Measurements from ENCODE around the gene WWOX. TPM values are rescaled to one million over a fixed set of nuclear protein-coding genes. Genes with fewer than 3 reads are reported as not detected.

The WWOX gene
- total and polyA plus RNA-seq, 4 donors: 5.4 to 61.5 (median 18.4) TPM

DNA sequence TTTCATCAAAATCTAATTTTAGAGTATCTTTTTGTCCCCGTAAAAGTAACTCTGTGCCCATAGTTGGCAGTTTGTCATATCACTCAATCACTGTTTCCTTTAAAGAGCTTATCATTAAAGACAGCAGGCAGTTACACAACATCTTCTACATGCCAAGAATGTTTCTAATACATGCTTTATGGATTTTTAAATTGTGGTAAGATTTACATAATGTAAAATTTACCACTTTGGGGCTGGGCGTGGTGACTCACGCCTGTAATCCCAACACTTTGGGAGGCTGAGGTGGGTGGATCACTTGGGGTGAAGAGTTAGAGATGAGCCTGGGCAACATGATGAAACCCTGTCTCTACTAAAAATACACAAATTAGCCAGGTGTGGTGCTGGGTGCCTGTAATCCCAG lies 687.2 kb downstream of the WWOX start:
- H3K9ac ChIP-seq (ENCODE audit: insufficient read depth in 1 of 2, low read length in 2 of 2): no peak overlapping the region
- H3K36me3 ChIP-seq (ENCODE audit: control insufficient read depth in 4 of 4, insufficient read depth in 4 of 4, low read length in 4 of 4): no peaks in the 10 kb centered on the region
- no peaks in the 10 kb centered on the region for H3K27me3 ChIP-seq (ENCODE audit: control insufficient read depth in 3 of 3, insufficient read depth in 3 of 3, low read length in 2 of 3)
- WGBS, 2 donors: 35 to 40% methylated on average over 3 of the region's 3 CpGs
- H3K9me3 ChIP-seq (ENCODE audit: control insufficient read depth in 4 of 4, insufficient read depth in 3 of 4, low read length in 3 of 4): no peaks in the 10 kb centered on the region
- no peak for ATAC-seq (ENCODE audit: insufficient read depth, low FRiP score)
- no peak overlapping the region for H3K4me3 ChIP-seq
- no peak for DNase-seq
- H3K27ac ChIP-seq (ENCODE audit: low read depth in 1 of 2, low read length in 1 of 2): no peak overlapping the region
- no peak for TF ChIP-seq CTCF (IDR thresholded peaks at IDR 0.05; ENCODE audit: control extremely low read depth, extremely low read depth)
- H3K4me1 ChIP-seq (ENCODE audit: control insufficient read depth in 5 of 5, insufficient read depth in 5 of 5, low read length in 5 of 5): peaks cover 0 to 13% (median 0%) of the 10 kb centered on the region in 5 donors

DNA sequence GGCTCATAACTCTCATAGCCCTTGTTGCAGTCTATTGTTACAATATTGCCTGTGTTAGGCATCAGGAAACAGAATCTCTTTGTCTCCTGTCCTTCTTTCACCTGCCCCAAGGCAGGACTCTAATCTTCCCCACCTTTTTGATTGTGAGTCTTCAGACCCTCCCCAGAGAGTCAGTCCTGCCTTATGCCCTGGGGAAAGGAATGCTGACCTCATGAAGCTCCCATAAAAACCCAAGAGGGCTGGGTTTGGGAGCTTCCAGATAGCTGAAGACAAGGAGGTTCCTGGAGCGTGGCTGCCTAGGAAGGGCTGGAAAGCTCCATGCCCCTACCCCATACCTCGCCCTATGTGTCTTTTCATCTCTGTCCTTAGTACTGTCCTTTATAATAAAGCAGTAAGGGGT lies 688.8 kb downstream of the WWOX start:
- no peak overlapping the region for H3K4me3 ChIP-seq
- no peak for TF ChIP-seq CTCF (IDR thresholded peaks at IDR 0.05; ENCODE audit: control extremely low read depth, extremely low read depth)
- 98 to 99% methylated on average over 2 of the region's 2 CpGs for WGBS, 2 donors

DNA sequence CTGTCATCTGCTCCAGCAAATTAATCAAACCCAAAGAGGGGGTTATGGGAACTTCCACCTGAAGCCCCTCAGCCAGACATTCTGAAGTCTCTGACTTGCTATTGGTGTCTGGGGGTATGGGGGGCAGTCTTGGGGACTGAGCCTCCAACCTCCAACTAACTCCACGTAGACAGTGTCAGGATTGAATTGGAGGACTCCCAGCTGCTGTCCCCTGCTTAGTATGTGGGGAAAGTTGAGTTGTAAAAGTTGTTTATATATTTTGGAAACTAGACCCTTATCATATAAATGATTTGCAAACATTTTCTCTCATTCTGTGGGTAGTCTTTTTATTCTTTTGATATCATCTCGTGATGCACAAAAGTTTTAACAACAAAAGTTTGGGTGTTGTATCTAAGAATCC lies 689.2 kb downstream of the WWOX start:
- no peak for TF ChIP-seq CTCF (IDR thresholded peaks at IDR 0.05; ENCODE audit: control extremely low read depth, extremely low read depth)
- H3K27me3 ChIP-seq (ENCODE audit: control insufficient read depth in 3 of 3, insufficient read depth in 3 of 3, low read length in 2 of 3): no peaks in the 10 kb centered on the region
- H3K4me1 ChIP-seq (ENCODE audit: control insufficient read depth in 5 of 5, insufficient read depth in 5 of 5, low read length in 5 of 5): peaks cover 0 to 13% (median 0%) of the 10 kb centered on the region in 5 donors
- DNase-seq (peak; percentile 31 to 71 (median 49)), ATAC-seq (ENCODE audit: insufficient read depth, low FRiP score) (no peak)
- no peak overlapping the region for H3K4me3 ChIP-seq
- WGBS, 2 donors: 77 to 87% methylated on average over 2 of the region's 2 CpGs
- no peak overlapping the region for H3K27ac ChIP-seq (ENCODE audit: low read depth in 1 of 2, low read length in 1 of 2)
- no peak overlapping the region for H3K9ac ChIP-seq (ENCODE audit: insufficient read depth in 1 of 2, low read length in 2 of 2)
- no peaks in the 10 kb centered on the region for H3K36me3 ChIP-seq (ENCODE audit: control insufficient read depth in 4 of 4, insufficient read depth in 4 of 4, low read length in 4 of 4)
- no peaks in the 10 kb centered on the region for H3K9me3 ChIP-seq (ENCODE audit: control insufficient read depth in 4 of 4, insufficient read depth in 3 of 4, low read length in 3 of 4)

More for the DNA sequence above, 688.8 kb downstream of the WWOX start:
- Histone ChIP-seq H3K4me1 (ENCODE audit: control insufficient read depth in 5 of 5, insufficient read depth in 5 of 5, low read length in 5 of 5) (peaks cover 0 to 13% (median 0%) of the 10 kb centered on the region in 5 donors), H3K36me3 (ENCODE audit: control insufficient read depth in 4 of 4, insufficient read depth in 4 of 4, low read length in 4 of 4) (no peaks in the 10 kb centered on the region), H3K27me3 (ENCODE audit: control insufficient read depth in 3 of 3, insufficient read depth in 3 of 3, low read length in 2 of 3) (no peaks in the 10 kb centered on the region), H3K9me3 (ENCODE audit: control insufficient read depth in 4 of 4, insufficient read depth in 3 of 4, low read length in 3 of 4) (no peaks in the 10 kb centered on the region), H3K27ac (ENCODE audit: low read depth in 1 of 2, low read length in 1 of 2) (no peak overlapping the region), H3K9ac (ENCODE audit: insufficient read depth in 1 of 2, low read length in 2 of 2) (no peak overlapping the region)
- ATAC-seq (ENCODE audit: insufficient read depth, low FRiP score) (no peak), DNase-seq (no peak)

DNA sequence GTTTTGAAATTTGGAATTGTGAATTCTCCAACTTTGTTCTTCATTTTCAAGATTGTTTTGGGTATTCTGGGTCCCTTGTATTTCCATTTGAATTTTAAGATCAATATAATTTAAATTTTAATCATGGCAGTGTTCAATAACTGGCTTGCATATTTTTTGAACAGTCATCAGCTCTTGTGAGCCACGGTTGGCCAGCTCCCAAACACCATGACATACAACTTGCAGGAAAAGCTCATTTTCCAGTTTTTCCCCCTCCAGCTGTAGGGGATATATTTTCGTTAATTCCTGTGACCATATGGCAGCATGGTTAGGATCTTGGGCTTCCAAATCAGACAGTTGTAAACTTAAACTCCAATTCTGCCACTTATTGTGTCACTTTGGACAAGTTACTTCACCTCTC lies 690.1 kb downstream of the WWOX start:
- Histone ChIP-seq H3K4me1 (ENCODE audit: control insufficient read depth in 5 of 5, insufficient read depth in 5 of 5, low read length in 5 of 5) (peaks cover 0 to 13% (median 0%) of the 10 kb centered on the region in 5 donors), H3K27ac (ENCODE audit: low read depth in 1 of 2, low read length in 1 of 2) (no peak overlapping the region), H3K4me3 (no peak overlapping the region), H3K36me3 (ENCODE audit: control insufficient read depth in 4 of 4, insufficient read depth in 4 of 4, low read length in 4 of 4) (no peaks in the 10 kb centered on the region), H3K9me3 (ENCODE audit: control insufficient read depth in 4 of 4, insufficient read depth in 3 of 4, low read length in 3 of 4) (no peaks in the 10 kb centered on the region), H3K9ac (ENCODE audit: insufficient read depth in 1 of 2, low read length in 2 of 2) (no peak overlapping the region), H3K27me3 (ENCODE audit: control insufficient read depth in 3 of 3, insufficient read depth in 3 of 3, low read length in 2 of 3) (no peaks in the 10 kb centered on the region)
- ATAC-seq (ENCODE audit: insufficient read depth, low FRiP score): no peak
- WGBS, 2 donors: 32 to 48% methylated on average over 2 of the region's 2 CpGs
- TF ChIP-seq CTCF (IDR thresholded peaks at IDR 0.05; ENCODE audit: control extremely low read depth, extremely low read depth): no peak
- peak in 1 of 3 donors; percentile 52 for DNase-seq
